ENCODE results near the gene MYH14.

Gene MYH14

GRCh38 chr19:50178859-50179537 lies 24.4 kb upstream of the MYH14 start:
- TF ChIP-seq GATA2 (IDR thresholded peaks at IDR 0.05; ENCODE audit: low read depth, low read length) (no peak), GATA3 (IDR thresholded peaks at IDR 0.05; ENCODE audit: low read depth, low read length) (no peak)

GRCh38 chr19:50181121-50181520 lies 22.3 kb upstream of the MYH14 start:
- TF ChIP-seq GATA3 (IDR thresholded peaks at IDR 0.05; ENCODE audit: low read depth, low read length): no peak
- TF ChIP-seq GATA2 (IDR thresholded peaks at IDR 0.05; ENCODE audit: low read depth, low read length): no peak

GRCh38 chr19:50184196-50184595 lies 19.2 kb upstream of the MYH14 start:
- TF ChIP-seq GATA2 (IDR thresholded peaks at IDR 0.05; ENCODE audit: low read depth, low read length) (no peak), GATA3 (IDR thresholded peaks at IDR 0.05; ENCODE audit: low read depth, low read length) (no peak)

- TF ChIP-seq GATA3 (IDR thresholded peaks at IDR 0.05; ENCODE audit: low read depth, low read length) (no peak), GATA2 (IDR thresholded peaks at IDR 0.05; ENCODE audit: low read depth, low read length) (no peak)
Observed at GRCh38 chr19:50187937-50188336, 15.5 kb upstream of the MYH14 start.

GRCh38 chr19:50189331-50189730 lies 14.1 kb upstream of the MYH14 start:
- TF ChIP-seq GATA3 (IDR thresholded peaks at IDR 0.05; ENCODE audit: low read depth, low read length) (no peak), GATA2 (IDR thresholded peaks at IDR 0.05; ENCODE audit: low read depth, low read length) (no peak)

GRCh38 chr19:50190439-50190891 lies 13.0 kb upstream of the MYH14 start:
- TF ChIP-seq GATA3 (IDR thresholded peaks at IDR 0.05; ENCODE audit: low read depth, low read length) (no peak), GATA2 (IDR thresholded peaks at IDR 0.05; ENCODE audit: low read depth, low read length) (no peak)

GRCh38 chr19:50191216-50191615 lies 12.2 kb upstream of the MYH14 start:
- TF ChIP-seq GATA2 (IDR thresholded peaks at IDR 0.05; ENCODE audit: low read depth, low read length) (no peak), GATA3 (IDR thresholded peaks at IDR 0.05; ENCODE audit: low read depth, low read length) (no peak)

- TF ChIP-seq GATA2 (IDR thresholded peaks at IDR 0.05; ENCODE audit: low read depth, low read length): no peak
- no peak for TF ChIP-seq GATA3 (IDR thresholded peaks at IDR 0.05; ENCODE audit: low read depth, low read length)
Observed at GRCh38 chr19:50192463-50193211, 10.8 kb upstream of the MYH14 start.

GRCh38 chr19:50195224-50195623 lies 8.2 kb upstream of the MYH14 start:
- TF ChIP-seq GATA2 (IDR thresholded peaks at IDR 0.05; ENCODE audit: low read depth, low read length) (no peak), GATA3 (IDR thresholded peaks at IDR 0.05; ENCODE audit: low read depth, low read length) (no peak)

GRCh38 chr19:50196322-50196932 lies 7.0 kb upstream of the MYH14 start:
- TF ChIP-seq GATA2 (IDR thresholded peaks at IDR 0.05; ENCODE audit: low read depth, low read length) (no peak), GATA3 (IDR thresholded peaks at IDR 0.05; ENCODE audit: low read depth, low read length) (no peak)

GRCh38 chr19:50197348-50197747 lies 6.1 kb upstream of the MYH14 start:
- TF ChIP-seq GATA2 (IDR thresholded peaks at IDR 0.05; ENCODE audit: low read depth, low read length) (no peak), GATA3 (IDR thresholded peaks at IDR 0.05; ENCODE audit: low read depth, low read length) (no peak)

- TF ChIP-seq GATA2 (IDR thresholded peaks at IDR 0.05; ENCODE audit: low read depth, low read length) (no peak), GATA3 (IDR thresholded peaks at IDR 0.05; ENCODE audit: low read depth, low read length) (no peak)
Observed at GRCh38 chr19:50198431-50199258, 4.8 kb upstream of the MYH14 start.

- no peak for TF ChIP-seq GATA3 (IDR thresholded peaks at IDR 0.05; ENCODE audit: low read depth, low read length)
- TF ChIP-seq GATA2 (IDR thresholded peaks at IDR 0.05; ENCODE audit: low read depth, low read length): no peak
Observed at GRCh38 chr19:50199259-50199555, 4.2 kb upstream of the MYH14 start.

GRCh38 chr19:50202386-50202785 lies 1.0 kb upstream of the MYH14 start:
- TF ChIP-seq GATA2 (IDR thresholded peaks at IDR 0.05; ENCODE audit: low read depth, low read length) (no peak), GATA3 (IDR thresholded peaks at IDR 0.05; ENCODE audit: low read depth, low read length) (no peak)

All from SH-SY5Y (cell line).